Chondrocyte (in vitro differentiated cells): ENCODE results near the gene PRR18. TPM values are rescaled to one million over a fixed set of nuclear protein-coding genes. Genes with fewer than 3 reads are reported as not detected.
A peak's percentile ranks its signal among the peaks of the same experiment; 100 is the strongest.

Source experiments
- DNase-seq: peaks from one replicate; pipeline ENCODE4 v3.0.0; 2021; ENCODE audit warnings: mixed read lengths, low spot score
- H3K27ac Mint-ChIP-seq: one replicate; pipeline ENCODE4 v1.8.0; 2021; ENCODE audit warnings: mild to moderate bottlenecking, moderate library complexity, mixed read lengths; ENCODE audit not compliant: unreplicated experiment
- H3K27me3 Mint-ChIP-seq: 2 replicates; pipeline ENCODE4 v1.8.0; 2021; ENCODE audit warnings: low read depth, mixed read lengths
- H3K36me3 Mint-ChIP-seq: 2 replicates; pipeline ENCODE4 v1.8.0; 2021; ENCODE audit warnings: low read depth, mixed read lengths
- H3K4me1 Mint-ChIP-seq: 2 replicates; pipeline ENCODE4 v1.8.0; 2021; ENCODE audit warnings: low read depth, mild to moderate bottlenecking, mixed read lengths
- H3K4me3 Mint-ChIP-seq: one replicate; pipeline ENCODE4 v1.8.0; 2021; ENCODE audit warnings: mild to moderate bottlenecking, moderate library complexity, mixed read lengths; ENCODE audit not compliant: unreplicated experiment
- H3K9me3 Mint-ChIP-seq: 2 replicates; pipeline ENCODE4 v1.8.0; 2021; ENCODE audit warnings: low read depth, mixed read lengths
- total RNA-seq: library from RNA; stranded (reverse); gene quantifications from 3 replicates; pipeline ENCODE4 v1.2.1, GENCODE V29; 2021
- TF ChIP-seq, protein P1 (sequence below): fragments of 200-600 bp; sonication (generic); IDR thresholded peaks from 2 replicates; pipeline ENCODE4 v1.5.0; 2021; ENCODE audit warnings: antibody characterized with exemption, mild to moderate bottlenecking, moderate library complexity

Gene PRR18
- total RNA-seq, 1 donor from 2014 or later = 0.70 TPM

DNA sequence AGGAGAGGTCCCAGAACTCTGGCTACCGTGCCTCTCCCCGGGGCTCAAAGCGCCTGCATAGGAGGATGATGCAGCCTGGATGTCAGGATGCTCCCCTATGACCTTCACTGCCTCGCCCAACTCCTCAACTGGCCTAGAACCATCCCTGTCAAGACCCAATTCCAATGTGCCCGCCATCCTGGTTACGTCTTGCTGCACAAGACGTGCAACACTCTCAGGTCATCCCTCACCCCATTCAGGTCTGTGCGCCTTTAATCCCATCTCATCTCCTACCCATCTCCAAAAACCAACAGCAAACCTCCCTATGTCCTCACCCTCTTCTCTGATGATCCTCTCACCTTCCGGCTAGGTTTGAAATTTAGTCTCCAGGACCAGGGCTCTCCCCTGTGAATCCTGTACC is 30.7 kb upstream of the PRR18 start:
- TF ChIP-seq, protein P1, sequence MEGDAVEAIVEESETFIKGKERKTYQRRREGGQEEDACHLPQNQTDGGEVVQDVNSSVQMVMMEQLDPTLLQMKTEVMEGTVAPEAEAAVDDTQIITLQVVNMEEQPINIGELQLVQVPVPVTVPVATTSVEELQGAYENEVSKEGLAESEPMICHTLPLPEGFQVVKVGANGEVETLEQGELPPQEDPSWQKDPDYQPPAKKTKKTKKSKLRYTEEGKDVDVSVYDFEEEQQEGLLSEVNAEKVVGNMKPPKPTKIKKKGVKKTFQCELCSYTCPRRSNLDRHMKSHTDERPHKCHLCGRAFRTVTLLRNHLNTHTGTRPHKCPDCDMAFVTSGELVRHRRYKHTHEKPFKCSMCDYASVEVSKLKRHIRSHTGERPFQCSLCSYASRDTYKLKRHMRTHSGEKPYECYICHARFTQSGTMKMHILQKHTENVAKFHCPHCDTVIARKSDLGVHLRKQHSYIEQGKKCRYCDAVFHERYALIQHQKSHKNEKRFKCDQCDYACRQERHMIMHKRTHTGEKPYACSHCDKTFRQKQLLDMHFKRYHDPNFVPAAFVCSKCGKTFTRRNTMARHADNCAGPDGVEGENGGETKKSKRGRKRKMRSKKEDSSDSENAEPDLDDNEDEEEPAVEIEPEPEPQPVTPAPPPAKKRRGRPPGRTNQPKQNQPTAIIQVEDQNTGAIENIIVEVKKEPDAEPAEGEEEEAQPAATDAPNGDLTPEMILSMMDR = no peak
- Mint-ChIP-seq H3K4me1 (peaks cover 20% of the 10 kb centered on the region), H3K27me3 (no peaks in the 10 kb centered on the region), H3K9me3 (no peaks in the 10 kb centered on the region), H3K4me3 (no peak overlapping the region), H3K27ac (no peak overlapping the region), H3K36me3 (peaks cover 7% of the 10 kb centered on the region)
- DNase-seq = no peak

DNA sequence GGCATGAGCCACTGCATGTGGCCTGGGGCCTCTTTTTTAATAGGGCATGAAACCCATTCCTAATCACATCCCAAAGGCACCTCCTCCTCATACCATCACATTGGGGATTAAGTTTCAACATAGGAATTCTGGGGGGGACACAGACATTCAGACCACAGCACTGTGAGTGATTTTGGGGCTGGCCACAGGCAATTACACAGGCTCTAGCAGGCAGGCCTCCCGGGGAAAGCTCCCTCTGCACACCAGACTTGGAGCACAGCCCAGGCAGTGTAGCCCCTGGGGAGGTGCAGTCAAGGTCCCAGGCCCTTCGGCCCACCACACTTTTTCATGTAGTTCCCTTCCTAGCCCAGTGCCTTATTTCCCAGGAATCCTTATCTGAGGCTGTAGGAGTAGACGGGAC is 28.7 kb upstream of the PRR18 start:
- peaks cover 7% of the 10 kb centered on the region for H3K36me3 Mint-ChIP-seq
- DNase-seq = no peak
- H3K27ac Mint-ChIP-seq = no peak overlapping the region
- H3K4me3 Mint-ChIP-seq = no peak overlapping the region
- H3K4me1 Mint-ChIP-seq = peaks cover 27% of the 10 kb centered on the region
- H3K27me3 Mint-ChIP-seq = no peaks in the 10 kb centered on the region
- no peaks in the 10 kb centered on the region for H3K9me3 Mint-ChIP-seq
- TF ChIP-seq, protein P1 = no peak

DNA sequence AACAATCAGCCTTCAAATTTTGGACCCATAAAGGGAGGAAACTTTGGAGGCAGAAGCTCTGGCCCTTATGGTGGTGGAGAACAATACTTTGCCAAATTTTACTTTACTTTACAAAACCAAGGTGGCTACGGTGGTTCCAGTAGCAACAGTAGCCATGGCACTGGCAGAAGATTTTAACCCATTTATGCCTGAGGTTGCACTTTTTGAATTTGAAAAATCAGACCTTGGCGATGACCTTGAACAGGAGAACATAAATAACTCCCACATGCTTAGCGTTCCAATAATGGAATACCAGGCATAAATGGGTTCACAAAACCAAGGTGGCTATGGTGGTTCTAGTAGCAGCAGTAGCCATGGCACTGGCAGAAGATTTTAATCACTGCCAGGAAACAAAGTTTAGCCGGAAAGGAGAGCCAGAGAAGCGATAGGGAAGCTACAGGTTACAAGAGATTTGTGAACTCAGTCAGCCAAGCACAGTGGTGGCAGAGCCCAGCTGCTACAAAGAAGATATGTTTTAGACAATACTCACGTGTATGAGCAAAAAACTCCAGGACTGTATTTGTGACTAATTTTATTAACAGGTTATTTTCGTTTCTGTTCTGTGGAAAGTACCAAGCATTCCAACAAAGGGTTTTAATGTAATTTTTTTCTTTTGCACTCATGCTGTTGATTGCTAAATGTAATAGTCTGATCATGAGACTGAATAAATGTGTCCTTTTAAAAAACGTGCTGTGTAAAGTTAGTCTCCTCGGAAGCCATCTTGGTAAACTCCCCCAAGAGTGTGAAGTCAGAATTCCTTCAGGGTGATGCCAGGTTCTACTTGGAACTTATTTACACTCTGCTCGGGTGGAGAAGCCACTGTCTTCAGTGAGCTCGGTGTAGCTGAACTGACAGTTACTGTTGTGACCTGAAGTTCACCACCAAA is 27.4 kb upstream of the PRR18 start:
- no peak overlapping the region for H3K27ac Mint-ChIP-seq
- H3K27me3 Mint-ChIP-seq = no peaks in the 10 kb centered on the region
- no peaks in the 10 kb centered on the region for H3K9me3 Mint-ChIP-seq
- peaks cover 7% of the 10 kb centered on the region for H3K36me3 Mint-ChIP-seq
- DNase-seq = no peak
- TF ChIP-seq, protein P1 = no peak
- no peak overlapping the region for H3K4me3 Mint-ChIP-seq
- H3K4me1 Mint-ChIP-seq = peaks cover 24% of the 10 kb centered on the region

DNA sequence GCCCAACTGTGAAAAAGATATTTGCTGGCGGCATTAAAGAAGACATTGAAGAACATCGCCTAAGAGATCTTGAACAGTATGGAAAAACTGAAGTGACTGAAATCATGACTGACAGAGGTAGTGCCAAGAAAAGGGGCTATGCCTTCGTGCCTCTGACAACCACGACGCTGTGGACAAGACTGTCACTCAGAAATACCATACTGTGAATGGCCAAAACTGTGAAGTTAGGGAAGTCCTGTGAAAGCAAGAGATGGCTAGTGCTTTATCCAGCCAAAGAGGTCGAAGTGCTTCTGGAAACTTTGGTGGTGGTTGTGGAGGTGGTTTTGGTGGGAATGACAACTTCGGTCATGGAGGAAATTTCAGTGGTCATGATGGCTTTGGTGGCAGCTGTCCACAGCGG is 26.7 kb upstream of the PRR18 start:
- H3K27me3 Mint-ChIP-seq = no peaks in the 10 kb centered on the region
- peaks cover 7% of the 10 kb centered on the region for H3K36me3 Mint-ChIP-seq
- H3K4me1 Mint-ChIP-seq = peaks cover 26% of the 10 kb centered on the region
- TF ChIP-seq, protein P1 = no peak
- no peak for DNase-seq
- no peak overlapping the region for H3K27ac Mint-ChIP-seq
- H3K9me3 Mint-ChIP-seq = no peaks in the 10 kb centered on the region
- H3K4me3 Mint-ChIP-seq = no peak overlapping the region

DNA sequence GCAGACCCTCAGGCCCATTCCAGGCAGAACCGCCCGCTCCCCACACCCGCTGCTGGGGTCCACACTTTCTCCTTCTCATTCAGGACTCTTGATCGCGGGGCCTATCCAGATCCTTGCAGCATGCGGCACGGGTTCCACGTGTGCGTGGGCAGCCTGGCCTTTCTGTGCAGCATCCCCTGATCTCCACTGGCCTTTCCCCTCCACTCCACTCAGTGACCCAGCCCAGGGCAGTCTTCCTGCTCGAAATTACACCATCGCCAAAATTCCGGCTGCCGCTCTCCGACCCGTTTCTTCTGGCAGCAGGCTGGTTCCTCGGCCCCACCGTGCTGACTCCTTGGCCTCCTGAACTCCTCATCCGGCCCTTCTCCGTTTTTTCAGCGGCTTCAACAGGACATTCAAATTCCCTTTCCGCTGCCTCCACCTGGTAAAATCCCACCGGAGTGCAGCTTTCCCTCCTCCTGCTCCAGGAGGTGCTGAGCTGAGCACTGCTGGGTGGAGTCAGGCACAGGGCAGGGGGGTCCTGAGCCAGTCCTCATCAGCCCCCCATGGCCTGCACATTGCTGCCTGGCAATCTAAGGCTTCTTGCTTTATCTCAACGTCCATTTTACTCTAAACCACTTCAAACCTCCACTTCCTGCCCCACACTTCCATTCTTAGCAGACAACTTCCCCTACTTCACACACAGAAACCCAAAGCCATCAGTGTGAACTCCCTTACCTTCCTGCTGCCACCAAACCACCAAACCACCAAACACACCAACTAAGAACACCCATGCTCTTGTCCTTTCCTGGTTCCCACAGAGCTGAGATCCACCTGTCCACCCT is 25.2 kb upstream of the PRR18 start:
- TF ChIP-seq, protein P1 = no peak
- H3K4me1 Mint-ChIP-seq = peaks cover 26% of the 10 kb centered on the region
- peak overlapping the region; percentile 9 for H3K27ac Mint-ChIP-seq
- H3K36me3 Mint-ChIP-seq = peaks cover 7% of the 10 kb centered on the region
- no peaks in the 10 kb centered on the region for H3K9me3 Mint-ChIP-seq
- no peak overlapping the region for H3K4me3 Mint-ChIP-seq
- no peak for DNase-seq
- no peaks in the 10 kb centered on the region for H3K27me3 Mint-ChIP-seq
